Measurements from ENCODE around the gene CRISP1. TPM values are rescaled to one million over a fixed set of nuclear protein-coding genes. Genes with fewer than 3 reads are reported as not detected.

Gene CRISP1
- total and polyA plus RNA-seq, 2 of the 13 experiments (the other 11 are each of a cell fraction or from before 2014, with no cell fraction given): not detected

DNA sequence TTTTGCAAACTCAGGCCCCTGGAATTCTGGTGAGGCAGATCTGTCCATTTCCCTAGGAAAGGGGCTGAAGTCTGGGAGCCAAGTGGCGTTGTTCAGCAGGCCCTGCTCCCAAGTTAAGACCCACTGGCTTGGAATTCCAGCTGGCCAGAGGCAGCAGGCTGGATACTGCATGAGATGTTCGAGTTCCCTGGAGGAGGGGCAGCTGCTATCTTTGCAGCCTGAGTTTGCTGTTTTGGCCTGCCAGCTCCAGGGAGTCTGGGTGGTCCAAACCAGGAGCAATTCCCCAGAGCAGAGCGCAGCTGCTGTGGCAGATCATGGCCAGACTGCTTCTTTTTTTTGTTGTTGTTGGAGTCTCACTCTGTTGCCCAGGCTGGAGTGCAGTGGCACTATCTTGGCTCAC lies 61.1 kb downstream of the CRISP1 start (continued):
- TF ChIP-seq LRRFIP1 (CRISPR knock-in tag; conservative IDR thresholded peaks at IDR 0.05): no peak
- TF ChIP-seq ATF4 (CRISPR knock-in tag; IDR thresholded peaks at IDR 0.05): no peak
- TF ChIP-seq ZNF343 (CRISPR knock-in tag; IDR thresholded peaks at IDR 0.05): no peak
- TF ChIP-seq PHF20 (CRISPR knock-in tag; IDR thresholded peaks at IDR 0.05): no peak
- TF ChIP-seq, protein P1, sequence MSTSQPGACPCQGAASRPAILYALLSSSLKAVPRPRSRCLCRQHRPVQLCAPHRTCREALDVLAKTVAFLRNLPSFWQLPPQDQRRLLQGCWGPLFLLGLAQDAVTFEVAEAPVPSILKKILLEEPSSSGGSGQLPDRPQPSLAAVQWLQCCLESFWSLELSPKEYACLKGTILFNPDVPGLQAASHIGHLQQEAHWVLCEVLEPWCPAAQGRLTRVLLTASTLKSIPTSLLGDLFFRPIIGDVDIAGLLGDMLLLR (CRISPR knock-in tag; IDR thresholded peaks at IDR 0.05): no peak
- no peak for TF ChIP-seq JUN (CRISPR knock-in tag; IDR thresholded peaks at IDR 0.05)
- TF ChIP-seq PRPF4 (IDR thresholded peaks at IDR 0.05; ENCODE audit: low read depth, low read length, poor library complexity, severe bottlenecking): no peak
- TF ChIP-seq, protein P2, sequence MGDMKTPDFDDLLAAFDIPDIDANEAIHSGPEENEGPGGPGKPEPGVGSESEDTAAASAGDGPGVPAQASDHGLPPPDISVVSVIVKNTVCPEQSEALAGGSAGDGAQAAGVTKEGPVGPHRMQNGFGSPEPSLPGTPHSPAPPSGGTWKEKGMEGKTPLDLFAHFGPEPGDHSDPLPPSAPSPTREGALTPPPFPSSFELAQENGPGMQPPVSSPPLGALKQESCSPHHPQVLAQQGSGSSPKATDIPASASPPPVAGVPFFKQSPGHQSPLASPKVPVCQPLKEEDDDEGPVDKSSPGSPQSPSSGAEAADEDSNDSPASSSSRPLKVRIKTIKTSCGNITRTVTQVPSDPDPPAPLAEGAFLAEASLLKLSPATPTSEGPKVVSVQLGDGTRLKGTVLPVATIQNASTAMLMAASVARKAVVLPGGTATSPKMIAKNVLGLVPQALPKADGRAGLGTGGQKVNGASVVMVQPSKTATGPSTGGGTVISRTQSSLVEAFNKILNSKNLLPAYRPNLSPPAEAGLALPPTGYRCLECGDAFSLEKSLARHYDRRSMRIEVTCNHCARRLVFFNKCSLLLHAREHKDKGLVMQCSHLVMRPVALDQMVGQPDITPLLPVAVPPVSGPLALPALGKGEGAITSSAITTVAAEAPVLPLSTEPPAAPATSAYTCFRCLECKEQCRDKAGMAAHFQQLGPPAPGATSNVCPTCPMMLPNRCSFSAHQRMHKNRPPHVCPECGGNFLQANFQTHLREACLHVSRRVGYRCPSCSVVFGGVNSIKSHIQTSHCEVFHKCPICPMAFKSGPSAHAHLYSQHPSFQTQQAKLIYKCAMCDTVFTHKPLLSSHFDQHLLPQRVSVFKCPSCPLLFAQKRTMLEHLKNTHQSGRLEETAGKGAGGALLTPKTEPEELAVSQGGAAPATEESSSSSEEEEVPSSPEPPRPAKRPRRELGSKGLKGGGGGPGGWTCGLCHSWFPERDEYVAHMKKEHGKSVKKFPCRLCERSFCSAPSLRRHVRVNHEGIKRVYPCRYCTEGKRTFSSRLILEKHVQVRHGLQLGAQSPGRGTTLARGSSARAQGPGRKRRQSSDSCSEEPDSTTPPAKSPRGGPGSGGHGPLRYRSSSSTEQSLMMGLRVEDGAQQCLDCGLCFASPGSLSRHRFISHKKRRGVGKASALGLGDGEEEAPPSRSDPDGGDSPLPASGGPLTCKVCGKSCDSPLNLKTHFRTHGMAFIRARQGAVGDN (CRISPR knock-in tag; IDR thresholded peaks at IDR 0.05): no peak
- TF ChIP-seq ZMYM2 (CRISPR knock-in tag; IDR thresholded peaks at IDR 0.05): no peak
- TF ChIP-seq RFX1 (IDR thresholded peaks at IDR 0.05): no peak

Measured in HepG2 (cell line).